Measurements from ENCODE around the gene TMEM258.

Gene TMEM258

DNA sequence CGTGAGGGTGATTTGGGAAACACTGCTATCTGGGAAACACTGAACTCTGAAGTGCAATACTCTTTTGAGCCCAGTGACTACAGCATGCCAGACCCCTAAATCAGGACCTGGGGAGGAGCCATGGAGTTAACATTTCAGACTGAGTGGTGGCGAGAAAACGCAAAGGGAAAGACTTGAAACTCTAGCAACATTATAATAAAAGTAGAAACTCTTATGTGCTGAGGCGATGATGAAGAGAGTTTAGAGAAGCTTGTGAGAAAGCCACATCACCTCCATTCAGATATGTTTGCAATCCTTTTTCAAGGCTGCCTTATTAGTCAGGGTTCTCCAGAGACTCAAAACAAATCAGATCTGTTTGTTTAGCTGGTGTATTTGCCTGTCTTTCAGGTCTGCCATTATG is 2.2 kb upstream of the TMEM258 start:
- no peak for DNase-seq

DNA sequence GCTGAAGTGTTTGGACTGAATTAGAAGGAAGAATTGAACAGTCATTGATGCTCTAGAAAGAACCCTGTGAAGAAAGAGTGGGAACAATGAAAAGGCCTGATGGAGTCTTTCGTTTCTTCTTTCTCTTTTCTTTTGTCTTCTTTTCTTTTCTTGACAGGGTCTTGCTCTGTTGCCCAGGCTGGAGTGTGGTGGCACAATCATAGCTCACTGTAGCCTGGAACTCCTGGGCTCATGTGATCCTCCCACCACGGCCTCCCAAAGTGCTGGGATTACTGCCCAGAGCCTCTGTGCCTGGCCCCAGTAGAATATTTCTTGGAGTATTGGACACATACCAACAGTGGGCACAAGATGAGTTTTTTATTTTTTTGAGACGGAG is 1.4 kb upstream of the TMEM258 start:
- DNase-seq, result no peak

DNA sequence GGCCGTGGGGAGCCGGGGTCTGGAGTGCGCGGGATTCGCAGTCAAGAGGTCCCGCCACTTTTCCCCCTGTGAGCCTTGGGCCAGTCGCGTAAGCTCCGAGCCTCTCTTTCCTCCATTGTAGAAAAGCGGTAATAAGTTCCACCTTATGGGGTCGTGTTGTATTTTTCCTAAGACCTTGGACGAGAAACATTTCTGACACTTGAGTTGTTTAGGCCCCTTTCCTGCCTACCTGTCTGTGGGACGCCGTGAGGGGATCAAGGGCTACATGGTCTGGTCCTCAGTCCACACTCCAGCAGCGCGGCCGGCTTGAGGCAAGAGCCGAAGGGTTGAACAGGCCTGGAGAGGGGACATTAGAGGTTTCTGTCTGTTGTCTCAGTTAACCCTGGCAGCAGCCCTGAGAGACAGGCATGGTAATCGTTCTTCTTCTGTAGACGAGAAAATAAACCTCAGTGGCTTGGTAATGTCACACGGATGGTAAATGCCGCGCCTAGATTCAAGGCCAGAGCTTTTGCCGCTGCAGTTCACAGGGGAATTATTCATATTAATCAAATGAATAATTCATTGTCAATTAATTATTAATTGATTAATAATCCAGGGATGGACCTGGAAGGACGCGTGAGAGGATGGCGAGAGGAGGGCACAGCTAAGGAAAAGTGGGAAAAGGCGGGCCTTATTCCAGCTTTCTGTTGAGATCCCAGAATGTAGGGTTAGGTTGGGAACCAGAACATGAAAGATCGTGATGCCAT is 857 bp upstream of the TMEM258 start:
- no peak for DNase-seq

DNA sequence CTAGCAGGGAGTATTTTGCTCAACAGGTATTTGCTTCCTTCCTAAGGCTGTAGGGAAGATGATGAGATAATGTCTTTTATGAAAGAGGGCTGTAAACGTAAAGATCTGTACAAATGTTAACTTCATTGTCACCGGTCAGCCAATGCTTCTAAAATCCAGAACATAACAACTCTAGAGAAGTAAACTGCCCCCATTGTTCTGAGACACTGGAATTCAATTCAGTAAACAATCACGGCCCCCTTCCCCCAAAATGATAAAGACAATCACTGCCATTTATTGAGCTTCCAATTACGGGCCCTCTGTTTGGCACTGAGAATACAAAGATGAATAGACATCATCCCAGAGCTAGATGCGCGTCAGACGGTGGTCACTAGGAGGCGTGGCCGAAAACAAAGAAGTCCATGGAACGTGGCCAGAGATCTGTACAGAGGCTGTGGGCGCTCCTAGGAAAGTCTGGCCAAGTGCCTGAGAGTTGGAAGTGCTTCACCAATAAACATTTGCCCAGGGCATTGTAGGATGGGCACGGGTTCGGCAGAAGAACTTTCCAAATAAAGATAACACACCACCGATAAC is 576 bp downstream of the TMEM258 start:
- DNase-seq, result peak; percentile 87

DNA sequence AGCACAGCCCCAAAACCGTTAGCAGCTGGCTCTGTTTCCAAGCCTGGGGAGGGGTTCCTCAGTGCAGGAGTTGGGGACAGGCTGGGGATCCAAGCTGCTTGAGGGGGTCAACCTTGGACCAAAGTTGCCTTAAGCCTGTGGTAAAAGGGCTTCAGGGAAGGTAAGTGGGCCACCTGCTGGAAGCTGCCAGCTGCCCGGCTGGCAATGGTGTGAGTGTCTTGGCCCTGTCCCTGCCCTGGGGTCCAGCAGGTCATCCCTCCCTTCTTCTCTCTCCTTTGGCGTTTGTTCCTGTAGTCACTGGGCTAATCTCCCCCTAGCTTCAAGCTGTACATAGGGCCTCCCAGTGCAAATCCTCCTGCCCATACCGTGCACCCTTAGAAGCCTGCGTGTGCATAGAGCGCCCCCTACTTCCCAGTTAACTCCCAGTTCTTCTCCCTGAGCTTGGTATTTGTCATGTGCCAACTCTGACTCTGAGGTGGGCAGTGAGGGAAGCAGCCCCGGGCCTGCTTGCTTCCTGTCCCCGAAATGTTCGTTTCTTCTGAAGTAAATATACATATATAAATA is 4.4 kb downstream of the TMEM258 start:
- DNase-seq, result peak; percentile 56

DNA sequence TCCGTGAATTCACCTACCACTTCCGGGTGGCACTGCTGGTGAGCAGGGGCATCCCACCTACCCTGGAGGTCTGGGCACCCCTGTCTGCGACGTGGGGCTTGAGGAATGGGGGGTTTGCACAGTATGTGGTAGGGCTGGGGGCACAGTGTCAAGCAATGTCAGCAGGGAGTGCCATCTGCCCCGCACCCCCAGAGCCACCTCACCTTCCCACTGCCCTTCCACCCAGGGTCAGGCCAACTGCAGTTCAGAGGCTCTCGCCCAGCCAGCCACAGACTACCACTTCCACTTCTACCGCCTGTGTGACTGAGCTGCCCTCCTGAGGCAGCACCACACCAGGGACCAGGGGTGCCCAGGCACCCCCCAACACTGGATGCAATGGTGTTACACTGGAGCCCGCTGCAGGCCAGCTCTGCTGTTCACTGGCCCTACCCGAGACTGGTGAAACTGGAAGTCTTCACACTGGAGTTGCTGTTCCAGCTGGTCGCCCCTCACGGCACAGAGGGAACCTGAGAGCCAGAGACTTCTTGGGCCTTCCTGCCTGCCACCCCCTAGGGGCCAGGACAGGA is 6.5 kb downstream of the TMEM258 start:
- DNase-seq, result no peak

DNA sequence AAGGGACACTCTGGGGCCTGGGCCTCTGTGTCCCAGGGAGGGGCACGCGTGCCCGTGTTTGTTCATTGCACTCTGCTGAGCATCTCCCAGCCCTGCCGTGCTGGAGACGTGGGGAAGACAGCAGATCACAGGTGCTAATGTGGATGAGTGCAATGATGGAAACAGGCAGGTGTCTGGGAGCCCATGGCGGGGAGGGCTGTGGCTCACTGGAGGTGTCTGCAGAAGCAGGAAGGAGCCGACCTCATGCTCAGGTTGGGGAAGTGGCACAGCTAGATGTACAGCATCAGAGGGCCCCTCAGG is 7.9 kb downstream of the TMEM258 start:
- DNase-seq, result no peak

DNA sequence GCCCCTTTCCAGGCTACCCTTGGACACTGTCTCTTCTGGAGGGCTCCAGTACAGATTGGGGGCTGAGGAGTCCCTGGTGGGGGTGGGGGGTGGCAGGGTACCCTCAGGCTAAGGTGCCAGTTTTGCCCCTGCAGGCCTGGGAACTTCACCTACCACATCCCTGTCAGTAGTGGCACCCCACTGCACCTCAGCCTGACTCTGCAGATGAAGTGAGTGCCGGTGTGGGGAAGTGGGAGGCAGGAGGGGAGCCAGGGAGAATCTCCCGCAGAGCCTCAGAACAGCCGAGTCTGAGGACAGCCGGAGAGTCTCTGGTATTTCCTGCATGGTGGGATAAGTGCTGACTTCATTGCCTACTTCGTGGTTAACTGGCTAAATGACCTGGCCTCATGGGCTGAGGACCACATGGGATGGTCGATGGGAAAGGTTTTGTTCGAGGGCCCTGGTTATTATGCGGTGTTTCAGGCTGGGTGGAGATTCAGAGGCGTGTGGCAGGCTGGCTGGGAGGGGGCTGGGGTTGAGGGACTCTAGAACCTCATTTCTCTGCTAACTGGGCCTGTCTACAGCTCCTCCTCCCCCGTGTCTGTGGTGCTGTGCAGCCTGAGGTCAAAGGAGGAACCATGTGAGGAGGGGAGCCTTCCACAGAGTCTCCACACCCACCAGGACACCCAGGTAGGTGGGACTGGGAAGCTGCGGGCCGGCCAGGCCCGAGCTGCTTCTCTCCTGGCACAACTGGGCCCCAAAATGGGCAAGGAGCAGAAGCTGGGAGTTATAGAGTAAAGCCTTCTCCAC is 8.5 kb downstream of the TMEM258 start:
- peak; percentile 40 for DNase-seq

DNA sequence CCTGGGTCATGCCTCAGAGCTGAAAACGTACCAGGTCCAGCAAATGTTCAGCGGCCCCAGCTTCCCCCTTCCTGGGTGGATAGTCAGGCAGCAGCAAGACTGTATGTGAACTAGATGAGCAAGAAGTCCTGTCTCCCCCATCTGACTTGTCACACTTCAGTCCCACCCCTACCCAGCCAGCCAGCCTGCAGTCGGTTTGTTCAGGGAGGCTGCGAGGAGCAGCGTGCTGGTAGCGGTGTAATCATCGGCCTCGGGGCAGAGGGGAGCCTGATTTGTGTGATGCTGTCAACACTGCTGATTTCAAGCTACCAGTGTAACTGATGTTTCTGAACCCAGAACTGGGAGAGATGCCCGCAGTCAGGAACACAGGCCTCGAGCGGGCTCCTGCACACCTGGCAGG is 9.6 kb downstream of the TMEM258 start:
- DNase-seq, result no peak

DNA sequence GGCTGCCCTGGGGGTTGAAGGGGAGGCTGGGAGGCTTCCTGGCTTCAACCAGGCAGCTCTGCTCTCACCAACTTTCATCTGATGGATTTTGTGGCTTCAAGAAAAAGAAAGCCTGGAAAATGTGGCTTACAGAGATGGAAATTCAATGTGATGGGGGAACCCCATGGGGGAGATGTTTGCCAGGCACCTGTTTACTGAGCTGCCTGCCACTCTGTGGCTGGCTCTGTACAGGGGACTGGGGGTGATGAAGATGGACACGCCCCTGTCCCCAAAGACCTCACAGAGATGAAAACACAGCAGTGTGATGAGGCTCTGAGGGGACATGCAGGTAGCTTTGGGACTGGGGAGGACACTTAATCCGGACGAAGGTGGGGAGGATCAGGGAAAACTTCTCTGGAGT is 10.1 kb downstream of the TMEM258 start:
- no peak for DNase-seq

DNA sequence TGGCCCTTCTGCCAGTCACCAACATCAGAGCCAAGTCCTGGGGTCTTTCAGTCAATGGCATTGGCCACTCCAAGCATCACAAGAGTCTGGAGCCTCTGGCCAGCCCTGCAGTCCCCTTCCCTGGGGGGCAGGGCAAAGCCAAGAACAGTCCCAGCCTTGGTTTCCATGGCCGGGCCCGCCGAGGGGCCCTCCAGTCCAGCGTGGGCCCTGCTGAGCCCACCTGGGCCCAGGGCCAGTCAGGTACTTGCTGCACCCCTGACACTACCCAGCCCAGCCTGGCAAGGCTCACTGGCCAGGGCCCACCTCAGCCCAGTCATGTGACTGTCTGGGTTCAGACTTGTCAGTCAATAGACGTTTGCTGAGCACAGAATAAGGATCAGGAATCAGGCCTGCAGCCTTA is 10.8 kb downstream of the TMEM258 start:
- no peak for DNase-seq

DNA sequence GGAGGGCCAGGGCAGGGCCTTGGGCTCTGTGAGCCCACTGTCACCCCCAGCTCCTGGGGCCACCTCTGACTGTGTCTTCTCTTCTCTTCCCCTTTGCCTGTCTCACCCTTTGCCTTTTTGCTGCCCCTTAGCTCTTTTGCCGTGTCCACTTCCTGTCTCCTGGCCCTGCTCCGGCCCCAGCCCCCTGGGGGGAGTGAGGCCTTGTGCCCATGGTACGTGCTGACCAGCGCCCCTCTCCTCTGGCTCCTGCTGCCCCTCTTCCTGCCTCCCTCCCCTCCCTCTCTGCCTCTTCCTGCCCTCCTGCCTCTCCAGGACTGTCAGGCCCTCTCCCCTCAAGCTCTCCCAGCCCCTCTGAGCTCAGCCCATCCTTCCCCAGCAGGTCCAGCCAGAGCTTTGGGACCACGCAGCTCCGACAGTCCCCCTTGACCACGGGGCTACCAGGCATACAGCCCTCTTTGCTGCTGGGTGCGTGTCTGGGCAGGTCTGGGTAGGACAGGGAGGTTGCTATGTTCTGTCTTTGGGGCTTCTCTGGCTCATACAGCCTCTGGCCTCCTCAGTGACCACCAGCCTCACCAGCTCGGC is 11.7 kb downstream of the TMEM258 start:
- no peak for DNase-seq

DNA sequence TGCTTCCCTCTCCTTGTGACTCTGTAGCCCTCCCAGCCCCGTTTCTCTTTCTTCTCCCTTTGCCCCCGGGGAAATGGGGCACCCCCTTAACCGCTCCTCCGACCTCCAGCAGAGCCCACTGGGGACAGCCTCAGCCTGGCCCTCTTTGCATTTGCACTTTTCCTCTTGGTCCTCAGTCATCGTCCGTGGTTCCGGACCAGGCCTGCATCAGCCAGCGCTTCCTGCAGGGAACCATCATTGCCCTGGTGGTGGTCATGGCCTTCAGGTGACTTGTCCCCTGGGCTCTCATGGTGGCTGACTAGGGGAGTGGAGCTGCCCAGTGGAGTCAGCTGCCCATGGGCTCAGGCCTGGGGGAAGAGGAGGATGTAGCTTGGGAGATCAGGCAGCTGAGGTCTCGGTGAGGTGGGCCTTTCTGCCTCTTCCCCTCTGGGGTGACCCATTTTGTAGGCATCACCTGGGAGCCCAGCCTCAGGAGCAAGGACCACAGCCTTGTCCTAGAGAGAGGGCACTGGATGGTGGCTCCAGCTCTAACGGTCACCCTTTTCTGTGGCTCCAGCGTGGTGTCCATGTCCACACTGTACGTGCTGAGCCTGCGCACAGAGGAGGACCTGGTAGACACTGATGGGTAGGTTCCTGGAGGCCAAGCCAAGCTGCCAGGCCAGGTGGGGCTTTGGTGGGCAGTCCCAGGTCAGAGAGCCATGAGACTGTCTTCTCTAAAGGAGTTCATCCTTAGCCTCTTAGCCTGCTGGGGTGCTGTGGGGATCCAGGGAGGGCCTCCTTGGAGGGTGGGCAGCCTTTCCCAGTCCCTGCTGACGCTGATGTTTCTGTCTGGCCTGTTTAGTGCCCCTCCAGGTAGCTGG is 12.5 kb downstream of the TMEM258 start:
- DNase-seq, result no peak

DNA sequence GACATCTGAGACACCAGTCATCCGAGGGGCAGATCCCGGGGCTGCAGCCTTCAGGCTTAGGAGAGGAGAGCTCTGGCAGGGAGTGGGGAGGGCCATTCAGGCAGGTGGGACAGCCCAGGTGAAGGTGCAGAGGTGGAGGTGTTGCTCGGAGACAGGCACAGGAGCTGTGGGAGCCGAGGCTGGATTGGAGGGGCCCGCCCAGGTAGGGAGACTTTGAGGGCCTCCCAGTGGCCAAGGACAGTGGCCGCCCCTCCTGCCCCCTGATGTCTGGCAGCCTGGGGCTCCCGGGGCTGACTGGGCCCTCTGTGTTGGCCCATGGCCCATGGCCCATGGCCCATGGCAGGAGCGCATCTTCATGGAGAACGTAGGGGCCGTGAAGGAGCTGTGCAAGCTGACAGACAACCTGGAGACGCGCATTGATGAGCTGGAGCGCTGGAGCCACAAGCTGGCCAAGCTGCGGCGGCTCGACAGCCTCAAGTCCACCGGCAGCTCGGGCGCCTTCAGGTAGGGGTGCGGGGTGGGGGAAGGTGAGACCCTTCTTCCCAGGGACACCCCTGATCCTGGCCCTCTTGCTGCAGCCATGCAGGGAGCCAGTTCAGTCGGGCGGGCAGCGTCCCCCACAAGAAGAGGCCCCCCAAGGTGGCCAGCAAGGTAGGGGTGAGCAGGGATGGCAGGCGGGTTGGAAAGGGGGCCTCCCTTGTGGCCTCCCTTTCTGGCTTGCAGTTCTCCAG is 13.3 kb downstream of the TMEM258 start:
- DNase-seq, result no peak

DNA sequence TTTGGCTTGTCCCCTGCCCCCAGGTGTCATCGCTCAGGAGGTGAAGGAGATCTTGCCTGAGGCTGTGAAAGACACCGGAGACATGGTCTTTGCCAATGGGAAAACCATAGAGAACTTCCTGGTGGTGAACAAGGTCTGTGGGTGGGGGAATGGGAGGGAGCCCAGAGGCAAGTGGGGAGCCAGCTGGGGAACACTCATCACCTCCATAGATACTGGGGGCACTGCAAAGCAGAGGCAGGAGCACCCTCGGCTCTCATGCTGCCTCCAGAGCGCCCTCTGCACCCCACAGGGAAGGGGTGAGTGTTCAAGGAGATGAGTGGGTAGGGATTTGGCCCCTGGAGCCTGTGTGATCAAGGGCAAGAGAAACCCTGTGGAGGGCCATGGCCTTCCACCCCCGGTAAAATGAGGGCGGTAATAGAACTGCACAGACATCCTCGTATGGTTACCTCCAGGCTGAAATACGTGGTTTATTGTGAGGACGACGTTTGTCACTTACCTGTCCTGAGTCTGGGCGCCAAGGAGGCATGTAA is 14.0 kb downstream of the TMEM258 start:
- DNase-seq, result no peak

DNA sequence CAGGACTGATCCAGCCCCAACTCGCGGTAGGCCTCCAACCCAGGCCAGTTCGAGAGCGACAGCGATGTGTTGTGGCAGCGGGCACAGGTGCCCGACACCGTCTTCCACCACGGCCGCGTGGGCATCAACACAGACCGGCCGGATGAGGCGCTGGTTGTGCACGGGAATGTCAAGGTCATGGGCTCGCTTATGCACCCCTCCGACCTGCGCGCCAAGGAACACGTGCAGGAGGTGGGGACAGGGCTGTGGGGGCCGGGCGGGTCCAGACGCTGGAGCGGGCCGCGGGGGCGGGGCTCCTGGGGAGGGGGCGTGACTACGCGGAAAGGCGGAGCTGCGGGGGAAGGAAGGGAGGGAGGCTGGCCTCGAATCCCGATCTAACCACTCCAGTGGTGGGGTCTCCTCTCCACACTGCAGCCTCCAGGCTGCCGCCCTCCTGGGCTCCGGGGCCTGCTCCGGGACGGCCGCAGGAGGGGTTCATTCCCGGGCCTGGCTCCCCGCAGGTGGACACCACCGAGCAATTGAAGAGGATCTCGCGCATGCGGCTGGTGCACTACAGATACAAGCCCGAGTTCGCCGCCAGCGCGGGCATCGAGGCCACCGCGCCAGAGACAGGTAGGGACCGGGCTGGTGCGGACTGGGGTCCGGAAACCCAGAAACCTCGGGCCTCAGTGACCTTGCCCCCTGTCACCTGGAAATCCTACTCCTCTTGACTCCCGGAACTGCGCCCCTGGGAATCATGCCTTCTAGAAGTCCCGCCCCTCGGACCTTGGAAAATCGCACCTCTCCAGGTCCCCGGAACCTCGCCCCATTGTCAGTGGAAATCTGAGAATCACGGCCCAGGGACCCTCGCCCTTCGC is 14.9 kb downstream of the TMEM258 start:
- DNase-seq, result no peak

DNA sequence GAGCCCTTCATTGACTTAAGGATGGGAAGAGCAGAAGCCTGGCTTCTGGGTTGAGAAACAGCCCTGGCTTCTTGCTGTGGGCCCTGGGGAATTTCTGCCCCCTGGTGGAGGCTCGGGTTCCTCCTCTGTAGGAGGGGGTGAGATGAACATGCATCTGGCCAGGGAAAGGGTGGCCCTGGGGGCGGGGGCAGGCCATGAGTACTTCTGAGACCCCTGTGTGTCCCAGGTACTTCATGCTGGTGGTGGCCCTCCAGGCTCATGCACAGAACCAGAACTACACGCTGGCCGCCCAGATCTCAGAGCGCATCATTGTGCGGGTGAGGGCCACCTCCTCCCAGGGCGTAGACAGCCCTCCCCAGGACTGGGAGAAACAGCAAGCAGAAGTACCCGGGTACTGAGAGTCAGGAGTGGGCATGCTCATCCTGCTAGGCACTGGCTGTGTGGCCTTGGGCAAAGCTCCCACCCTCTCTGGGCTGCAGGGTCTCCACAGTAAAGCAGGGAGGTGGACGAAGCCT is 15.8 kb downstream of the TMEM258 start:
- DNase-seq, result peak; percentile 58

DNA sequence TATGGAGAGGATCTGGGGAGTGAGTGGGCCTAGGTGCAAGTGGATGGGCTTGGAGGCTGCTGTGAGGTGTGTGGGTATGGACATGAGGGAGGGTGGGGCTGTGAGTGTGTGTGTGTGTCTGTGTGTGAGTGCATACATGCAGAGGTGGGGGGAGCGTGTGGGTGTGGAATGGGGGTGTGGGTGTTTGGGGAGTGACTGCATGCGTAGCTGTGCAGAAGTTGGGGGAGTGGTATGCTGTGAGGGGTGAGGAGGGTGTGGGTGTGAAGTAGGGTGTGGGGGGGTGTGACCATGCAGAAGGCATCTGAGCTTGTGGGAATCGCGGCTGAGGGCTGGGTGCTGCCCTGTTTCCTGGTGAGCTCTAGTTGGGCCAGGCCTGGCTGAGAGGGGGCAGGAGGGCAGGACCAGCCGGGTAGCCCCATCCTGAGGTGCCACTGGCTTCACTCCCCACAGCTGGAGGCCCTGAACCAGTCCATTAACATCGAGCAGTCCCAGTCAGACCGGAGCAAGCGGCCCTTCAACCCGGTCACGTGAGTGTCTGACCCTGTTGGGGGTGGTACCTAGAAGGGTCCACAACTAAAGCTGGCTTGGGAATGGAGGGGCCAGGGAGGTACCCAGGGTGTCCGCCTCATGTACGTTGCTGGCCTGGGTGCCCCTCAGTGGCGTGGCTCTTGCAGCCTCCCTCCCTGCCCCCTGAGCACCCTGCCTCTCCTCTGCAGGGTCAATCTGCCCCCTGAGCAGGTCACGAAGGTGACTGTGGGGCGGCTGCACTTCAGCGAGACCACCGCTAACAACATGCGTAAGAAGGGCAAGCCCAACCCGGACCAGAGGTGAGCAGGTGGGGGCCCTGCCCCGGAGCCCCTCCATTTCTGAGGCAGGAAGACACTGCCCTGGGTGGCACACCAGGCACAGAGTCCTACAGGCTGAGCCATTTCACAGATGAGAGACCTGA is 16.5 kb downstream of the TMEM258 start:
- no peak for DNase-seq

DNA sequence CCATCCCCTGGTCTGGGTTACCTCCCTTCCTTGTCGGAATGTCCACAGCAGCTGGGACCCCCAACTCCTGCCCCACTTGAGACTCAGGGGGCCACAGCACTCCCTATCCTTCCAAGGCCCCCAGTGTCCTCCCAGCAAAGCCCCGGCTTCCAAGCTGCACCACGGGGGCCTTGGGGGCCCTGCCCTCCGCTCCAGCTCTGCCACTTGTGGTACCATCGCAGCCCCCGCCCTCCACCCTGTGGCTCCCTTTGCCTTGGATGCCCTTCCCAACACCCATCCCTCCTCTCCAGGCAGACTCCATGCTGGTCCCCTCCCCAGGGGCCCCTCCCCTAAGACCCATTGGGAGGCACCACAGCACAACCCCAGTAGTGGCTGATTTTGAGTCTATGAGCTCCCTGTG is 17.3 kb downstream of the TMEM258 start:
- no peak for DNase-seq
